Activated CD4-positive, alpha-beta T cell treated with anti-CD3 and anti-CD28 coated beads, Interleukin-2, amount 50 U/mL, for 16 hours (primary cell): Measurements from ENCODE around the gene GNAZ.

Experiments
- DNase-seq: peaks from one replicate; pipeline ENCODE4 v3.0.0-alpha.2; 2020

Gene GNAZ

GRCh38 chr22:23159291-23159630, 88.9 kb downstream of the GNAZ start:
- no peak for DNase-seq

GRCh38 chr22:23161029-23161428, 90.7 kb downstream of the GNAZ start:
- DNase-seq = no peak

- DNase-seq = no peak
Observed at GRCh38 chr22:23161574-23161973, 91.3 kb downstream of the GNAZ start.

- DNase-seq = no peak
Observed at GRCh38 chr22:23163665-23164064, 93.3 kb downstream of the GNAZ start.

GRCh38 chr22:23164091-23164490, 93.8 kb downstream of the GNAZ start:
- no peak for DNase-seq

GRCh38 chr22:23166042-23166831, 95.9 kb downstream of the GNAZ start:
- DNase-seq = no peak

- no peak for DNase-seq
Observed at GRCh38 chr22:23166841-23167616, 96.7 kb downstream of the GNAZ start.

GRCh38 chr22:23168391-23169042, 98.2 kb downstream of the GNAZ start:
- no peak for DNase-seq

GRCh38 chr22:23169043-23169406, 98.7 kb downstream of the GNAZ start:
- no peak for DNase-seq
